GM21447 (cell line): ENCODE results near the gene CDH23.

Experiments
- ATAC-seq: cut with Tn5 transposase; IDR thresholded peaks from one replicate; pipeline ENCODE4 v1.9.1; 2021; ENCODE audit not compliant: unreplicated experiment

Gene CDH23

GRCh38 chr10:71695502-71696476, 299.1 kb downstream of the CDH23 start:
- ATAC-seq, result no peak

GRCh38 chr10:71696628-71697326, 300.1 kb downstream of the CDH23 start:
- ATAC-seq, result no peak

- no peak for ATAC-seq
These were observed 301.4 kb downstream of the CDH23 start for GRCh38 chr10:71697938-71698709.

DNA sequence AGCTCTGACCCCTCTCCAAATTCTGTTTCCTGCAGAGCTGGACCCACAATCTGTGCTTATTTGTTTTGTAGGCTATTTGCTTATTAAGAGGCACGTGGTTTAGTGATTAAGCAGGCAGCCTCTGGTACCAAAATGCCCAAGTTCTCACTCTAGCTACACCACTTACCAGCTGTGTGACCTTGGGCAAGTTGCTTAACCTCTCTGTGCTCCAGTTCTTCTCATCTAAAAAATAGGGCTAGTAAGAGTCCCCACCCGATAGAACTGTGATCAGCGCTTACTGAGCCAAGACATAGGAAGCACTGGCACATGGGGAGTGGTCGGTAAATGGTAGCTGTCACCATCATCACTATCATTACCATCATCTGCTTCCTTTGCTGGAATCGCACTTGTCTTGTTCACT, 302.0 kb downstream of the CDH23 start:
- no peak for ATAC-seq

DNA sequence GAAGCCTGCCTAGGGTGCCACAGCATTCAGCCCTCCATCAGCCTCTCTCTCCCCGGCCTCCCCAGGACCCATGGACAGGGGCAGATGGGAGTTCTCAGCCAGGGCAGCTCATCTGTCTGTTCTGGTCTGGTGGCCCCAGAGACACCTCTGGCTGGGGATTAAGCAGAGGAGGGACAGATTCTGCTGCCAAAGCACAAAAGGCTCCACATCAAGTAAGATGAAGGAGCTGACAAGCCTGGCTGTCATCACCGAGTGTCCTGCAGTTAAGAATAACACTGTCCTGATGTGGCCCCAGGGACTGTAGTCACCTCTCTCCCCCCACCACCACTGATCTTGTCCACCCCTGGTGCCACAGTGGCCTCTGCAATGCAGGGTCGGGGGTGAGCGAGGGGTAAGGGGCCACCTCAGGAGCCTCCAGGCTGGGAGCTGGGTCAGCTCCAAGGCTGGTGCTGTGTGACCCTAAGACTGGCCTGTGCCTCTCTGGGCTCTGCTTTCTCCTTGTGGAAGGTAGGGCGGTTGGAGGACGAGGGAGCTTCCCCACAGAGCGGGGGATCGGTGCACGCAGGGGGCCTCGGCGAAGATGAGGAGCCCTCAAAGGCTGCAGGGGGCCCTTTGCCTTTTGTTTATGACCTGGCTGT, 304.1 kb downstream of the CDH23 start:
- ATAC-seq, result no peak

GRCh38 chr10:71701496-71702132, 304.9 kb downstream of the CDH23 start:
- ATAC-seq, result no peak

- ATAC-seq, result no peak
These were observed 306.9 kb downstream of the CDH23 start for GRCh38 chr10:71703577-71703976.

- no peak for ATAC-seq
These were observed 308.1 kb downstream of the CDH23 start for GRCh38 chr10:71704816-71705215.

DNA sequence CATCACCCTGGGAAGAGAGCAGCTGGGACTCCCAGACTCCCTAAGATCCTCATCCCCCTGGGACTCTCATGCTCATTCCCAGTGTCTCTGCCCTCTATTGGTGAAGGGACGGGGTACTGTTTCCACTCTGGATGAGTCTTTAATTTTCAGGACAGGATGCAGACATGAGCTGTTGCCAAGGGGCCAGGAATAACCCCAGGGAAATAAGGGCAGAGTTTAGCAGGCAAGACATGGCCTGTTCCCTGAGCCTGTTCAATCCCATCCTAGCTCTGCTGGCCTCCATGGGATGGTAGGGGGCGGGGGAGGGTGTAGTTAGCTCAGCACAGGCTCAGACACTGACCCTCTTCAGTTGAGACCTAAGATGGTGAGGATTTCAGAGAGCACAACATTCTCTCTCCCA, 308.9 kb downstream of the CDH23 start:
- no peak for ATAC-seq

- no peak for ATAC-seq
These were observed 309.7 kb downstream of the CDH23 start for GRCh38 chr10:71706216-71707121.

DNA sequence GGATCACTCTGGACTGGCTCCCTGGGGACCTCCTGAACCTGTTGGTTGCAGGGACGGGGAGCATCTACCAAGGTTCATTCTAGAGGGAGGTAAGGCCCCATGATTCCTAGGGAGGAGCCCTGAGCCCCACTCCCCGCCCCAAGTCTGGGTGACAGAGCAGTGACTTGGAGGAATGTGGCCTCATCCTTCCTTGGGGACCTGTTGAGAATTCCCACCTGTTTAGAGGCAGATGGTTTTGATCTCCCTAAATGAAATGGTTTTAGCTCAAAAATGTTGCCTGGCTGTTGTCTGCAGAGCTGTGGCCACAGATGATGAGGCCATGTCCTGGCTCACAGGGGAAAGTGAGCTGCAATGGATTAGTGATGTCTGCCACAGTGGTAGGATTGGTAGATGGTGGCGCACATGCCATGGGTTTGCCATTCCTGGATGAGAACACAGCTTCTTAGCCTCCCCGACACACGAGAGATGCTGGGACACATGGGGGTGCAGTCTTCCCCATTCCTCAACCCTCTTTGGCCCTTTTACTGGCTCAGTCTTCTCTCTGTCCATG, 310.6 kb downstream of the CDH23 start:
- no peak for ATAC-seq

GRCh38 chr10:71708301-71708703, 311.6 kb downstream of the CDH23 start:
- ATAC-seq, result no peak

- ATAC-seq, result no peak
These were observed 312.5 kb downstream of the CDH23 start for GRCh38 chr10:71708897-71709882.

DNA sequence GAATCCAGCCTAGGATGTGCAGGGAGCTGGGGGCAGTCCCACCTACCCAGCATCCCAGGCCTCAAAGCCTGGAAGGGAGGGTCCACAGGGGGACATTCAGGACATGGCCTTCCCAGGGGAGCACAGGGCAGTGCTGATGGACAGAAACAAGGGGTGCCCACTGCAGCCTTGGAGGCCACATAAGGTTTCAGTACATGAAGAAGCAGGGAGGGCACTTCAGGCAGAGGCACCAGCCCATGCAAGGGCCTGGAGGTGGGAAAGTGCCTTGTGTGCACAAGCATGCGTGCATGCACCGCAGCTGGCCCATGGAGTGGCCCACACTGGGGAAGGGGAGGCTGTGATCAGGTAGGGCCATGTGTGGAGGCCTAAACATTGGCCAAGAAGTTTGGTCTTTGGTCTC, 313.8 kb downstream of the CDH23 start:
- ATAC-seq, result no peak

DNA sequence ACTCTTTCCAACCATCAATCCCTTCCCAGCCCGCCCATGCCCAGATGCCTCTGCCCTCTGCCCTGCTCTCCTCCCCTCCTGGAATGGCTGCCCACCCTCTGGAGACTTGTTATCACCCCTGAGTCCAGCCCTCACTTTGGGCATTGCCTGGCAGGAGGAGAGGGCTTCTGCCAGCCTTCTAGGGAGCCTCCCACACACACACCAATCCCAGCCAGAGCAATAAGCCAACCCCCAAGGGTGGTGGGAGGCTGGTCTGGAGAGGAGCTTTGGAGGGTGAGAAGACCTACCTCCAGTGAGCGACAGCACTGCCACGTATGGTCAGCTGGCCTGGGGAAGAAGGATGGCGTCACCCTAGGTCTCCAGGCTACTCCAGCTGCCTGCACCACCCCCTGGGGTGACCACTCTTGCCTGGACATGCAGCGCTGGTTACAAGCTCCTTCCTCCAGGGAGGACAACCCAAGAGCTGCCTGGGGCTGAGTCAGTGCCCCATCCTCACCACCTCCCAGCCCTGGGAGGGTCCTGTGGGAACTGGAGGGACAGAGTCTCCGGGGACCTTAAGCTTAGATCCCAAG, 314.4 kb downstream of the CDH23 start:
- ATAC-seq, result no peak

DNA sequence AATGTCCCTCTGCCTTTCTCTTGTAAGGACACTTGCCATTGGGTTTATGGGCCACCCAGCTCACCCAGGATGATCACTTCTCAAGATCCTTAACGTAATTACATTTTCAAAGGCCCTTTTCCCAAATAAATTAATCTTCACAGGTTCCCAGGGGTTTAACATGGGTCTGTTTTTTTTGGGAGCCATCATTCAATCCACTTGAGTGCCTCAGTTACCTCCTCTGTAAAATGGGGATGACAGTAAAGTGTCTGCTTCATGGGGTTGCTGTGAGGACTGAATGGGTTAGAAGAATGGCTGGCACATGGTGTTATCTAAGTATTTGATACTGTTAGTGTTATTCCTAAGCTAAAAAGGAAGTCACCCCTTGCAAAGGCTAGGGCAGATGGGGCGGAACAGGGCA, 315.4 kb downstream of the CDH23 start:
- ATAC-seq, result no peak

DNA sequence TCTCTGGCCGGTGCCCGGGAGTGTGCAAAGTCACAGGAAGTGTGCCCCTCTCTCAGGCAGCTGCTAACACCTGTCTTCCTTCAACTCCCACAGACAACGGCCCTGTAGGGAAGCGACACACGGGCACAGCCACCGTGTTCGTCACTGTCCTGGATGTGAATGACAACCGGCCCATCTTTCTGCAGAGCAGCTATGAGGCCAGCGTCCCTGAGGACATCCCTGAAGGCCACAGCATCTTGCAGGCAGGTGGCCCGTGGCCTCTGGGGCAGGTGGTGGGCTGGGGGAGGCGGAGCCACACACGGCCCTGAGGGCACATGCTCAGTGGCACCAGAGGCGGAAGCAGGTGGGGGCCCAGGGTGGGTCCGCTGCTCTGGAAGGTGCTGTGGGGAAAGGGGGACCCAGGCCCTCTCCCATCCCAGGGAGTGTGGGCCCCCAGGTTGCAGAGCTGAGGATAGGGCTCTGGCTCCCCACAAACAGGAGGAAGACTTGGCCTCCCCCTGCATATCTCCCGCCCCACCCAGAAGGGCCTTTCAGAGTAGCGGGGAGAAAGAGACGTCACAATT, 315.9 kb downstream of the CDH23 start:
- ATAC-seq, result no peak
